ENCODE results near the gene HRH1.

DNA sequence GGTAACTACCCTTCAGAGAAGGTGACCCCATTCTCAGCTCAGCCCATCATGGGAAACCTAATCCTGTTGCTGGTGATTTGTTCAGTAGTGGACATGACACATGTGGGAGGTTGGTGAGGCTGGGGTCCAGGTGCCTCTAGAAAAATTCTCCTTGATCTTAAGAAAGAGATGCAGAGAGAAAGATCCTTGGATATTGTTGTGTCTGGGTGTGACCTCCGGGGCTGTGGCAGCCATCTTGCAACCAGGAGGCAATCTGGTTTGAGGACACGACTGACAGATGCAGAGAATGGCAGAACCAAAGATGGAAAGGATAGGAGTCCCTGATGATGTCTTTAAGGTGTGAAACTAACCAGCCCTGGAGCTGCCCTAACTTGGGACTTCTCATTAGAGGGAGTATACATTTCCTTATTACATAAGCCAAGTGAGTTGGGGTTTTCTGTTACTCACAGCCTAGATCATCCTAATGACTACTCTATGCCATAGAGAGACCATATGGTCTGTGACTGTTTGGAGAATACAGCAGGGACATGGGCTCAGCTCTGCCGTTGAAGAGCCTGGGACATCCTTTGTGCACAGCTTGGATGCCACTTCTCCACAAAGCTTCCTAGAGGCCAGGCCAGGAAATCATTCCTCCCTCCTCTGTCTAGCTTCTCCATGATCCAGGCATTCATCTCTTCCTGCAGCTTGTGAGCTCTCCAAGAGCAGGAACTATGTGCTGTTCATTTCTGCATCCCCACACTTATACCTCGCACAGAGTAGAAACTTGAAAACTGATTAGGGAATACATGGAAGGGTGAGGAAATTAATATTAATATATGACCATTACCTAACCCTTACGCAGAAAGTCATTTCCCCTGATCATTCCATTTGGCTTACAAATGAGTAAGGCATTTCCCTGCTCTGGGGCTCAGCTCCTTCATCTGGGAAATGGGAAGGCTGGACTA lies 45.9 kb downstream of the HRH1 start:
- TF ChIP-seq POLR2A (IDR thresholded peaks at IDR 0.05; ENCODE audit: low read length) = no peak
- TF ChIP-seq GATA1 (IDR thresholded peaks at IDR 0.05; ENCODE audit: low read depth, low read length) = no peak

Data from erythroblast (primary cell).